GM19239 (cell line): Measurements from ENCODE around the gene DNM2.
"Not testable (repeated sequence)": the region's sequence is repeated elsewhere in the genome, so short reads cannot be mapped to it uniquely, and the experiment has no call there.

Source experiments
- DNase-seq: peaks from one replicate; pipeline ENCODE4 v3.0.0; 2011; ENCODE audit warnings: low spot score; ENCODE audit not compliant: insufficient read length
- FAIRE-seq: peaks from 2 replicates; lab custom pipeline; 2011; peaks lifted over from hg19 to GRCh38; lab: Jason Lieb, UNC

The DNM2 gene

DNA sequence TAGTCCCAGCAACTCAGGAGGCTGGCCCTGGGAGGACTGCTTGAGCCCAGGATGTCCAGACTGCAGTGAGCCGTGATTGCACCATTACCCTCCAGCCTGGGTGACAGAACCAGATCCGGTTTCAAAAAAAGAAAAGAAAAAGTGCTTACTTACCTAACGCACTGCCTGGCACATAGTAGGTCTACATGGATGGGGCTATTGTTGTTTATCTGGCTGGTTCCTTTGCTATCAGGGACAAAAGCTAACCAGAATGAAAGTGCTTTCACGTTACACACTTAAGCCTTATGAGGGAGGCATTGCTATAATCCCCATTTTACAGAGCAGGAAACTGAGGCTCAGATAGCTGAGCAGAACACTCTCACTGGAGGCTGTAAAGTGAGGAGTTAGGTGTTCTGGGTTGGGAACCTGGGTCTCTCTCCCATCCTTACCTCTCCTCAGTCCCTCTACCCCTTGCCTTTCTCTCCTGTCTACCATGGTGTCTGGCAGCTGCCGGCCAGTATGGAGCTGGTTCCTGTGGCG is 2.8 kb downstream of the DNM2 start:
- DNase-seq (no peak), FAIRE-seq (no peak)

DNA sequence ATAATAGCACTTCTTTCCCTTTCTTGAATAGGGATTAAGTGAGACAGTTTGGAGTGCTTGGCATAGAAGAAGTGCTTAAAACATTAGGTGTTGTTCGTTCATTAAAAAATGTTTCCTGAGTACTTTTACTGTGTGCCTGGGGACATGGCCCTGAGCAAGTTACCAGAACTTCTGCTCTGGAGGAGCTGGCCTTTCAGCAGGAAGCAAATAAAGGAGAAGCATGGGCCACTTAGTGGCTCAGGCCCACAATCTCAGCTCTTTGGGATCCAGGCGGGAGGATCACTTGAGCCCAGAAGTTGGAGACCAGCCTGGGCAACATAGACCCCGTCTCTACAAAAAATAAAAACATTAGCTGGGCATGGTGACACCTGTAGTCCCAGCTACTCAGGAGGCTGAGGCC is 5.7 kb downstream of the DNM2 start:
- FAIRE-seq, result no peak
- no peak for DNase-seq

DNA sequence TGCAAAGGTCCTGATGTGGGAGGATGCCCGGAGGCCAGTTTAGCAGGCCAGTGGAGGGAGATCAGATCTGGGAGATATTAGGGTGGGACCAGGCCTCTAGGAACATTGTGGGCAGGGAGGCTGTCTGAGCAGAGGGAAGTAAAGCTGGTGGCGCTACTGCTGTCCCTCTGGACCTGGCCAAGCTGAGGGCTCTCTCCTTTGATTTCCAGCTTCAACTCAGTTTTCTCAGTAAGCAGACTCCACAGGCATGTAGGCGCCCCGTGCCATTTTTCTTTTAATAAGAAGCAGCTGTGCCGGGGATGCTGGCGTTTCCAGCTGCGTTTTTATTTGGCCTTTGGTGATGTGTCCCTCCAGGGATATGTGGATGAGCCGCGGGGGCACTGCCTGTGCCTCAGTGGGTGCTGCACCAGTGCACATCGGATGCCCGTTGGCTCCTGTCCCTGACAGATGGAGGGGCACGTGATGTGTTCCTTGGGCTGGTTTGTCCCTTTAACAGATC is 6.7 kb downstream of the DNM2 start:
- FAIRE-seq (no peak), DNase-seq (no peak)

DNA sequence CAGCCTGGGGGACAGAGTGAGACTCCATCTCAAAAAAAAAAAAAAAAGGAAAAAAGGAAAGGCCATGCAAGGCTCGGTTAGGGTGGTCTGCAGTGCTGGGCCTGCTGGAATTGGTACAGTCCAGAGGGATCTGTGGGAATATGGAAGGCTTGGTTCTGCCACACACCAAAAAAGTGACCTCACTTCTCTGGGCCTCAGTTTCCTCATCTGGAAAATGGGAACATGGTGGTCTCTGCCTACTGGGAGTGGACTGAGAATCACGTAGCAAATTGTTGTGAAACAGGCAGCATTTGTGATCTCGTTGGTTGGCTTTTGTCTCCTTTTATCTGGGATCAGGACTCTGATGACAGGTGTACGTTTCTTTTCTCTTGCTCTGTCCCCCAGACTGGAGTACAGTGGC is 7.5 kb downstream of the DNM2 start:
- FAIRE-seq (no peak), DNase-seq (no peak)

DNA sequence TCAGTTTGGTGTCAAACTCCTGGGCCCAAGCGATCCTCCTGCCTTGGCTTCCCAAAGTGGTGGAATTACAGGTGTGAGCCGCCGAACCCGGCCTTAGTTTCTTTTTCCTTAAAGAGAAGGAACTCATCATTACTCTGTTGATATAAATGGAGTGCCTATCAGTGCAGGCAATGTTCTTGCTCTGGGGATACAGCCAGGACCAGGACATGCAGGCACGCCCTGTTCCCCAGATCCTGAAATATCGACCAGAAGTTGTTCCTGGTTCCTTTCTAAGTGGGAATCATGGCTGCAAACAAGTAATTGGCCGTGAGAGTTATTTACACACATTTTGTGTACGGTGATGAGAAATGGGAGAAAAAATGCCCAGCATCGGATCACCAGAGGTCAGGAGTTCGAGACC is 8.4 kb downstream of the DNM2 start:
- FAIRE-seq, result no peak
- DNase-seq, result no peak

DNA sequence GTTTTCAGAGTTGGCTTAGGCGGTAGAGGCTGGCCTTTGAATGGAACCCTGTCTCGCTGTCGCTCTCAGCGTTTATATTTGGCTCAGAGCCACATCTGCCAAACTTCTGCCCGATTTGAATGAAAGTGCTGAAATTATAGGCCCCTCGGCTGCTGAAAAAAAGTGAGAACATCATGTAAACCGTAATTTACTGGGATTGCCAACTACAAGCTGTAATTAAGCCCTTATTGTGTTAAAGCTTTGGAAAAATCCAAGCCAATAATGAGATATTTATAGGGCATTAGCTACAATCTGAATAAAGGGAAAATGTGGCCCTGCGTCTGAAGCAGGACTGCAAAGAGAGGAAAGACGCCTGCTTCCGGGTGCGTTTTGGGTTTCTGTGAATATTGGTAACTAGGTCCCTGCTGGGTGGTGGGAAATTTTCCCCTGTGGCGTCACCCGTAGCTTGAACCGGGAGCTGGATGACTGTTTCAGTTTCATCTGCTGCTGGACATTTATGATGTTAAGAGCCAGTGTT is 9.9 kb downstream of the DNM2 start:
- DNase-seq, result no peak

DNA sequence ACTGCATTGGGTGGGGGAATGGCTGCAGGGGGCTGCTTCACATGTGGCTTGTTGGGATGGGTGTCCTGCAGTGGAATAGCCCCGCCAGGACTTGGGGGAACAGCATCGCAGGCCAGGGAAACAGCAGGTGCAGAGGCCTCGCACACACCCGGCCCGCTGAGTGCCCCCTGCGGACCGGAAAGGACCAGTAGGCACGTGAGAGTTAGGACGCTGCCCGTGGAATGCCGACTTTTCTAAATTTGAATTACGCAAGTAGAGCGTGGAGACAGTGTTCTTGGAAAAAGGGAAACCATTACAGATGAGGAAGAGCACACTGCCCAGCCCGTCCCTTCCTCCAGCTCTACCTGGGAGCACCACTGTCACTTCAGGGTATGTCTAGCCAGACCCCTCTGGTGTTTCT is 11.5 kb downstream of the DNM2 start:
- FAIRE-seq (no peak), DNase-seq (no peak)

More for the DNA sequence above, 9.9 kb downstream of the DNM2 start:
- no peak for FAIRE-seq

DNA sequence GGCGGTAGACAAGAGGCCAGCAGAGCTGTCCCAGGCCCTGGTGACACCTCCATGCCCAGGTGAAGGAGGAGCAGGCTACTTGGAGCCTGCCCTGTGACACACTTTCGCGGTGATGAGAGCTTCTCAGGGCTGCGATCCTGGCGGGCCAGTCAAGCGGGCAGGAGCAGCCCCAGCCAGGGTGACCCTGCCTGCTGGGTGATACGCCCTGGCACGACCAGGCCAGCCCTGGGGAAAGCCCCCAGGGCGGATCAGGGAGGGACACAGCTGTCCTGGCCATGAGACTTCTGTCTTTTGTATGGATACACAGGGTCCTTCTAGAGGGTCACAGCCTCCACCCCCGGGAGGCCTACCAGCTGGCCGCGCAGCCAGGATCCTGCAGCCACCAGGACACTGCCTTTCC is 13.1 kb downstream of the DNM2 start:
- DNase-seq (no peak), FAIRE-seq (no peak)

DNA sequence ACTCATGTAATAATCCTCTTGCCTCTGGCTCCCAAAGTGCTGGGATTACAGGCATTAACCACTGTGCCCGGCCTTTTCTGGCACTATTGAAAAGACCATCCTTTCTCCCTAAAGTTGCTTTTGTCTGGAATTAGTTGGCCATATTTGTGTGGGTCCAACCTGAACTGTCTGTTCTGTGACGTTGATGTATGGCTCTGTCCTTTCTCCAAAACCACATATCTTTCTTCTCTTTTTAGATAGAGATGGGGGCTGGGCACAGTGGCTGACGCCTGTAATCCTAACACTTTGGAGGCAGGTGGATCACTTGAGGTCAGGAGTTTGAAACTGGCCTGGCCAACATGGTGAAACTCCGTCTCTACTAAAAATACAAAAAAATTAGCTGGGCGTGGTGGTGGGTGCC is 17.9 kb downstream of the DNM2 start:
- FAIRE-seq, result no peak
- no peak for DNase-seq

DNA sequence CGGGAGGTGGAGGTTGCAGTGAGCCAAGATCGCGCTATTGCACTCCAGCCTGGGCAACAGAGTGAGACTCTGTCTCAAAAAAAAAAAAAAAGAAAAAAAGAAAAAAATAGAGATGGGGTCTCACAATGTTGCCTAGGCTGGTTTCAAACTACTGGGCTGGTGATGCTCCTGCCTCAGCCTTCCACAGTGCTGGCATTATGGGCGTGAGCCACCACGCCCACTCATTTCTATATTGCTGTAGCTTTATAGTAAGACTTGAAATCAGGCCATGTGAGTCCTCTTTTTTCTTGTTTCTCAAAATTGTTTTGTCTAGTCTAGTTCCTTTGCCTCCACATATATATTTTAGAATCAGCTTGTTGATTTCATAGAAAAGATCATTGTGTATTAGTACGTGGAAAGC is 18.3 kb downstream of the DNM2 start:
- FAIRE-seq, result no peak
- DNase-seq, result no peak

DNA sequence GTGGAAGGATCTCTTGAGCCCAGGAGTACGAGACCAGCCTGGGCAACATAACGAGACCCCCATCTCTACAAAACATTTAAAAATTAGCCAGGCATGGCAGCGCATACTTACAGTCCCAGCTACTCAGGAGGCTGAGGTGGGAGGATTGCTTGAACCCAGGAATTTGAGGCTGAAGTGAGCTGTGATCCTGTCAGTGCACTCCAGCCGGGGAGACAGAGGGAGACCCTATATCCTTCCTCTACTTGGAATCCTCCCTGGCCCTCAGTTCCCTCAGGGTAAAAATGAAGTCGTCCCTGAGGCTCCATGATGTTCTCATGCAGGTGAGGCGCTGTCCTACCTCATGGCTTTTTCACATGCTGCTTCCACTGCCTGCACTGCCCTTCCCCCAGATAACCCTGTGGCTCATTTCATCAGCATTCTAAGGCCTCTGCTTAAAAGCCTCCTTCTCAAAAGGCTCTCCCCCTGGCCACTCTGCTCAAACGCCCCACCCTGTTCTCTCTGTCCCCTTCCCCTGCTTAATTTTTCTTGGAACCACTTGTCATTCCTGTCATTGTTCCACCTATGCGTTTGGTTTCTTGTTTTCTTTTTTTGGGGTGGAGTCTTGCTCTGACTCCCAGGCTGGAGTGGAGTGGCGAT is 19.2 kb downstream of the DNM2 start:
- FAIRE-seq, result no peak
- no peak for DNase-seq

DNA sequence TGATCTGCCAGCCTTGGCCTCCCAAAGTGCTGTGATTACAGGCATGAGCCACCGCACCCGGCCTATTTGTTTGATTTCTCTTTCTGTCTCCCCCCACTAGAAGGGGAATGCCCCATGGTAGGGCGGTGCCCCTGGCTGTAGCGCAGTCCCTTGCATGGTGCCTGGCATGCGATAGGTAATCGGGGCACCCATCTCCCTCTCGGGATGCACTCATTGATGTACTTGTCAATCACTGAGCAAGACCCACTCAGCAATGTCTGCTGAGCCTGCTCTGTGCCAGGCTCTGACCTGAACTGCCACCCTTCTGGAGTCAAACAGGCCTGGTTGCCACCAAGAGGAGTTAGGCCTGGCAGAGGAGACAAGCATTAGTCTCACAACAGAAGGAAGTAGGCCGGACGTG is 19.8 kb downstream of the DNM2 start:
- FAIRE-seq (no peak), DNase-seq (no peak)

DNA sequence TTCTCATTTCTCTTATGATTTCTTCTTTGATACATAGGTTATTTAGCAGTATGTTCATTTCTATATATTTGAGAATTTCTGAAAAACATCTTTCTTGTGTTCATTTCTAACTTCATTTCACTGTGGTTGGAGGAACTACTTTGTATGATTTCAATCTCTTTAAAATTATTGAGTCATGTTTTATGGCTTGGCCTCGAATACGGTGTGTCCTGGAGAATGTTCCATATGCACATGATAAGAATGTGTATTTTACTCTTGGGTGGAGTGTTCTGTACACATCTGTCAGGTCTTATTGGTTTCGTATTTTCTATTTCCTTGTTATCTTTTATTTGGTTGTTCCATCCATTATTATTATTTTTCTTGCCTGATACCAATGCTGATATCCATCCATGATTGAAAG is 22.9 kb downstream of the DNM2 start:
- FAIRE-seq, result no peak

DNA sequence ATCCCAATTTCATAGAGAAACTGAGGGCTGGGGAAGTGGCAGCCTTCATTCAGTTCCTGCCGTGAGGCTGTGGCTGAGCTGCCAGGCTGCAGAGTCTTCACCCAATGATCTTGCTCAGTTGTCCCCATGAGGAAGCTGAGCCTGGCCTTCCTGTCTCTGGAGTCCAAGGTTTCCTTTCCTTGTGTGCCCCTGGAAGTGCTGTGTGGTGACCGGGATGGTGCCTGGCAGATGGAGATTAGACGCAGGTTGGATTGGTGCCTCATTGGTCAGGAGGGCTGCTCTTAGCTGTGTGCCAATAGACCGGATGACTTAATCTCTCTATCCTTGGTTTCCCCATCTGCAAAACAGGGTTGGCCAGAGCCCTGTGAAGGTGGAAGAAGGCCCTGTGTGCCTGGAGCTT is 24.6 kb downstream of the DNM2 start:
- FAIRE-seq, result no peak
- DNase-seq, result no peak

More for the DNA sequence above, 22.9 kb downstream of the DNM2 start:
- DNase-seq, result no peak

DNA sequence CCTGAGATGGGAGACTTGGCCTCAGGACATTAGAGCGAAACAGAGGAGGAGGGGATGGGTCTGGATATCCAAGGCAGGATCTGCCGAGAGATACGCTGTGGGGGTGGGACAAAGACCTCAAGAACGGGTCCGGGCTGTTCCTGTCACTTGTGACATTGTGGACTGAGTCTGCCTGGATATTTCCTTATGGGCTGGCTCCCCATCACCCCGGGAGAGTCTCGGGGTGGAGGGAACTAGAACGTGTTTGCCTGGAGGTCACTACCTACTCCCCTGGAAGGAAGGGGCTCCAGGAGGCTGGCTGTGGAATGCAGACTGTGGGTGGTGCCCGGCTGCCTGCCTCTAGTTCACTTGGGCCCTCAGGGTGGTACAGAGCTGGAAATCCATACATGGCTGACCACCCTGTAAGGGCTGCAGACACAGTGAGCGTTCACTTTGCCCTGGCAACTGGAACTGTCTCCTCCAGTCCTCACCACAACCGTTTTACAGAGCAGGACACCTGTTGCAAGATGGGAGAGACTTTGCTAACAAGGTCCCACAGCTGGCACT is 26.4 kb downstream of the DNM2 start:
- no peak for DNase-seq
- FAIRE-seq, result no peak

DNA sequence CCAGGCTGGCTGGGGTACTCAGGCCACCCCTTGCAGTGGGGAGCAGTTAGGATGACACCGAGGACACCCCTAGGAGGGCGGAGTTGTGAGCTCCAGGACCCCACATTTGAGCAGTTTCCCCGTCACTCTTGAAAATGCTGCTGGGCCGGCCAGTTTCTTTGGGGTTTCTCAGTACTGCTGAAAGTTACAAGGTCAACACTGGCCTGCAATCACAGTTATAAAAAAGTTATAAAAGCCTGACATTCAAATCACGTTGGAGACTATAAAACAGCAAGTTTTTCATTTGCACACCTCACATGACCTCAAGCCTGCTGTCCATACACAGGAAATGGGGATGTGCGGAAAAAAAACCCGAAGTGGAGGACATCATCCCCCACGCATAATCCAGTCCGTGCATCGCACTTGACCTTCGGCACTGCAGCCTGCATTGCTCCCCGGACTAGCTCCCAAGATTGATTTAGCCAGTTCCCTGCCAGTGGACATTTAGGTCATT is 27.0 kb downstream of the DNM2 start:
- FAIRE-seq, result no peak

DNA sequence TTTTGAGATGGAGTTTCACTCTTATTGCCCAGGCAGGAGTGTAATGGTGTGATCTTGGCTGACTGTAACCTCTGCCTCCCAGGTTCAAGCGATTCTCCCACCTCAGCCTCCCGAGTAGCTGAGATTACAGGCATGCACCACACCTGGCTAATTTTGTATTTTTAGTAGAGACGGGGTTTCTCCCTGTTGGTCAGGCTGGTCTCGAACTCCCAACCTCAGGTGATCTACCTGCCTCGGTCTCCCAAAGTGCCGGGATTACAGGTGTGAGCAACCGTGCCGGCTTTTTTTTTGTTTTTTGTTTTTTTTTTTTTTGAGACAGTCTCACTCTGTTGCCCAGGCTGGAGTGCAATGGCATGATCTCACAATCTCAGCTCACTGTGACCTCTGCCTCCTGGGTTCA is 28.6 kb downstream of the DNM2 start:
- not testable (repeated sequence) for FAIRE-seq, DNase-seq

More for the DNA sequence above, 27.0 kb downstream of the DNM2 start:
- DNase-seq, result no peak

DNA sequence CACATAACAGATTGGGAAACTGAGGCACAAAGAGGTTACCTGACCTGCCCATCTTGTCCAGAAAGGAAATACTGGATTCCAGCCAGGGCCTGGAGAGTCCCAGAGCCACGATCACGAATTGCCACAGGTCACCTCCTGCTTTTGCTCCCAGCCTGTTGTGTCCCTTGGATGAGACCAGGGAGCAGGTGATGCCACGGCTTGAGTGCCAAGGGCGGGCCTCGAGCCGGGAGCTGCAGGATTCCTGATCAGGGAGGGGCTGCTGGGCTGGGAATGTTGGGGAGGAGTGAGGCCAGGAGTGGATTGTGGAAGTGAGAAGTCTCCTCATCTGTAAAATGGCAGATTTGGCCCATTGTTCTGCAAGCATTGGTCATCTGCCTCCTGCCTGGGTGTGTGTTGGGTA is 29.4 kb downstream of the DNM2 start:
- FAIRE-seq (no peak), DNase-seq (no peak)

DNA sequence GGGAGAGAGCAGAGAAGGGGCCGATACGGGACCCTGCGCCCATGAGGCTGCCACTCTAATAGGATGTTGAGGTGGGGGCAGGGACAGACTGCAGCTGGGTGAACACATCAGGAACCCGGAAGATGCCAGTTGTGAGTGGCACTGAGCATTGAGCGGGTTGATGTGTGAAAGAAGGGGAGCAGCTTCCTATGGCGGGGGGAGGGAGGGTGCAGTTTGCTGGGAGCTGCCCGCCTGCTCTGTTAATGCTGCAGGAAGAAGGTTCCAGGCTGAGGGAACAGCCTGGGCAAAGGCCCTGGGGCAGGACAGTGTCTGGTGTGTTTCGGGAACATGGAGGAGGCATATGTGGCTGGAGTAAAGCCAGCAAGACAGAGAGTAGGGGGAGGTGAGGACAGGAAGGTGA is 29.8 kb downstream of the DNM2 start:
- FAIRE-seq (no peak), DNase-seq (no peak)

DNA sequence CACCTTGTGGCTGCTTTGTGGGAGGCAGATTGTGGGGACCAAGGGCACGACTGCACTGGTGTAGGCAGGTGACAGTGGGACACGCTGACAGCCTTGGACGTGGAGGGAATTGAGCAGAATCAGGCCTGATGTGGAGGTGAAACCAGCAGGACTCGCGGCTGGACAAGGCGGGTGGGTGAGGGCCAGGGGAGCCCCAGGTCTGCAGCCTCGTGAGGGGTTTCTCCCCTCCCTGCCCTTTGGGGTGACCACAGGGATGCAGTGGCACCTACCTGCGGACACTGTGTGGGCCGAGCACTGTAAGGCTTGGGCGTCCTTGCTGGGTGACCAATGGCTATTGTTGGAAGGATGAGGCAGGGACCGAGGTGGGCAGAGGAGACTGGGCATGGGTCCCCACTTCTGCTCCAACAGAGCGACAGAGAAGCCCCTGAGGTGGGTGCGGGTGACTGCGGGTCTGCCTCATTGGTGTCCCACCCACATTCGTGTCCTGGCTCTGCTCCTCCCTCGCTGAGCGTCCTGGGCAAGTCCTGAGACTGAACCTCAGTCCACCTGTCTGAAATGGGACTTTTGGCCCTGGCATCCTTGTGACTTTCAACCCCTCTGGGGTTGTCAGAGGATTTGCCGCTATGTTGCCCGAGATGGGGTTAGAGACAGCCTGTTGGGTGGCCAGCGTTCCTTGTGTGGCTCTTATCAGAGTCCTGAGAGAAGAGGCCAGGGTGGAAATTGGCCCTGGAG is 30.5 kb downstream of the DNM2 start:
- no peak for FAIRE-seq
- no peak for DNase-seq

DNA sequence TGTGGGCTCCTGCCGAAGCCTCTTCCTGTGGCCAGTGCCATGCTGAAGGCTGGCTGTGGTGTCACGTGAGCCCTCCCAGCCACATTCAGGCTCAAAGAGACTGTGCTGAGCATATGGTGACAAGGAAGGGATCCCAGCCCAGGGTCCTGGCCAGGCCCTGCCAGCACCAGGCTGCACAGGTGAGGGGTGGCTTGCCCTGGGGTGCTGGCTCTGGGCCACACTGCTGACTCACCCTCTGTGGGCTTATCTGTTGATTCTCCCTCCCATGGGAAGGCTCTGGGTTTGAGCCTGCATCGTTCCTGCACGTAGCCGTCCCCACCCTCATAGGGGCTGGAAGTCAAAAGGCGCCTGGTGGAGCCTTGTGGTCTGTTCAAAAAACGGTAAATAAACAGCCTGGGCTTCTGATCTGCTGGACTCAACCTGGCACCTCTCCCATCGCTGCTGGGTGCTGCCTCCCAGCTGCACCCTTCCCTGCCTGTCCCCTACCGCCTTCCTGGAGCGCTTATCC is 31.1 kb downstream of the DNM2 start:
- DNase-seq, result no peak
- no peak for FAIRE-seq
